Measurements from ENCODE around the gene OR4K13.

DNA sequence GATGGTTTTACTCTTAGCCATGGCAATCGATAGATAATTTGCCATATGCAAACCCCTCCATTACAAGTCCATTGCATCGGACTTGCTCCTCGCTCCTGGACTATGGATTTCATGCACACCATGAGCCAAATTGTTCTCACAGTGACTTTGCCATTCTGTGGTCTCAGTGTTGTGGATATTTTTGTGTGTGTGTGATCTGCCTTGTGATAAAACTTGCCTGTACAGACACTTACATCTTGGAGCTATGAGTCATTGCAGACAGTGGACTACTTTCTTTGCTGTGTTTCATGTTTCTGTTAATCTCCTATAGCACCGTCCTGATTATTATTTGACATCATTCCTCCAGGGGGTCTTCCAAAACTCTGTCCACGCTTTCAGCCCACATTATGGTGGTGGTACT is 8.4 kb upstream of the OR4K13 start:
- TF ChIP-seq GATA2 (IDR thresholded peaks at IDR 0.05; ENCODE audit: low read depth, low read length) (no peak), GATA3 (IDR thresholded peaks at IDR 0.05; ENCODE audit: low read depth, low read length) (no peak)
